RPMI7951 (cell line): ENCODE measurements around the gene GSDME. TPM values are rescaled to one million over a fixed set of nuclear protein-coding genes. Genes with fewer than 3 reads are reported as not detected.

Experiments used
- DNase-seq: peaks from one replicate; pipeline ENCODE4 v3.0.0-alpha.2; 2012; ENCODE audit warnings: low read depth
- total RNA-seq: library from RNA; depleted of rRNA; stranded (reverse); fragments of >200 nt; shearing (Covaris generic); gene quantifications from 2 replicates; pipeline ENCODE4 v1.2.3, GENCODE V29; 2014

The GSDME gene
- total RNA-seq, 1 experiment from 2014 or later = 20.2 TPM

DNA sequence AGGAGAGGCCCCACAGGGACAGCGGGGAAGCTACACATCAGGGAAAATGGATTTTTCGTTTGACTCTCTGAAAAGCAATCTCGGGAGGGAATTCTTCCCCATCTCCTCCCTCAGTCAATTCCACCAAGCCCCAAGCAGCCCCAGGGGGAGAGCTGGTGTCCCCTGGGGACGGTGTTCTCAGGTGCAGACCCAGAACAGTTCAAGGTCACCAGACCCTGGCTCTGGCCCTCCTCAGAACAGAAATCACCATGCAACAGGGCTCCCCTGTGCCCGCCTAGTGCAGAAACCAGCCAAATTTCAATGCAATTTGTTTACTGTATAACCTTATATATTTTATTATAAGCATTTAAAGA, 34.1 kb downstream of the GSDME start:
- DNase-seq = no peak

DNA sequence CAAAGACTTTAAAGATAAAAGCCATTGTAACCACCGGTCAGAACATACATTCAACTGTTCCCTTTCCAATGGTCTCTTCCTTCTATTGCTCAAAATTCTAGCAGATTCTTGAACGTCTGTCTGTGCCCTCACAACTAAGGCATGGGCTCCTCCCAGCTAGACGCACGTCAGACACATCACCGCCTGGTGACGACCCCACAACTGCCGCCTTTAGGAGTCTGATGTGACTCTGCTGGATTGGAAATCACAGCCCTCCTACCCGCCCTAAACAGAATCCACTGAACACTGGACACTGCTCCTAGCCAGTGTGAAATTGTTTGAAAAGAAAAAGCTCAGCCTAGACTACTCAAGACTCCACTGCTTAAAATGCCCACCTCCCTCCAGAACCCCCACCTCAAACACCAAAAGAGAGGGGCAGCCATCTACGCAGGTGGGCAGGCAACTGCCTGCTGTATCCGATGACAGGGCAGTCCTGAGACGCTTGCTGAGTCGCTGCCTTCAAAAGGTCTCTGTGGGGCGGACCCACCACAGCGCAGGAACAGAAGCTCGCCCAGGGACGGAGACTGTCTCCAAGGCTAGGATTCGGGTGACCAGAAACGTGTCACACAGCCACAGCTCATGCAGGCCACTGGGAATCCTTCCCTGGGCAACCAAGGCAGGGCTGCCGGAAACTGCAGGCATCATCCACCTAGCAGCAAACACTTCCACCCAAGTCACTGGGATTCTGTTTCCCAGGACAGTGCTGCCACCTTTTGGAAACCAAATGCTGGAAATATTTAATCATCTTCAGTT, 34.7 kb downstream of the GSDME start:
- peak; percentile 37 for DNase-seq

- DNase-seq = peak; percentile 72
Measured at GRCh38 chr7:24721481-24722001, 35.7 kb downstream of the GSDME start.

GRCh38 chr7:24720283-24720682, 37.0 kb downstream of the GSDME start:
- no peak for DNase-seq

GRCh38 chr7:24718977-24719491, 38.2 kb downstream of the GSDME start:
- DNase-seq = no peak

DNA sequence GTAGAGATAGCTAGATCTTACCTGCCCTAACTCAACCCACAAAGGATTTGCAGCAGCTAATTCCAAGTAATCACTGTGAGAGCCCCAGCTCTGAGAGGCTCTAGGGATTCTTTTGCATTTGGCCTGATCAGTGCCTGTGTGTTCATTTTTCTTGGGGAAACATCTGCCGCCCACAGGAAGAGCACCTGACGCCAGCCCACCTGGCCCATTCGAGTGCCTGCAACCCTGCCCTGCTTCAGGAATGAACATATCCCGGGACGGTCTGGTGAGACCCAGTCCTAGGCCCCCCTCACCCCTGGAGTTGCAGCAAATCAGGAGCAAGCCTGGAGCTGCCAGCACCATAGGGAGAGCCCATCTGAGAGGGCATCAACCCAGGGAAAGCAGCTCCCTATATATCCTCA, 38.8 kb downstream of the GSDME start:
- no peak for DNase-seq

- no peak for DNase-seq
Measured at GRCh38 chr7:24717694-24718320, 39.5 kb downstream of the GSDME start.

- DNase-seq = no peak
Measured at GRCh38 chr7:24717247-24717622, 40.0 kb downstream of the GSDME start.

GRCh38 chr7:24716480-24717246, 40.6 kb downstream of the GSDME start:
- DNase-seq = no peak

DNA sequence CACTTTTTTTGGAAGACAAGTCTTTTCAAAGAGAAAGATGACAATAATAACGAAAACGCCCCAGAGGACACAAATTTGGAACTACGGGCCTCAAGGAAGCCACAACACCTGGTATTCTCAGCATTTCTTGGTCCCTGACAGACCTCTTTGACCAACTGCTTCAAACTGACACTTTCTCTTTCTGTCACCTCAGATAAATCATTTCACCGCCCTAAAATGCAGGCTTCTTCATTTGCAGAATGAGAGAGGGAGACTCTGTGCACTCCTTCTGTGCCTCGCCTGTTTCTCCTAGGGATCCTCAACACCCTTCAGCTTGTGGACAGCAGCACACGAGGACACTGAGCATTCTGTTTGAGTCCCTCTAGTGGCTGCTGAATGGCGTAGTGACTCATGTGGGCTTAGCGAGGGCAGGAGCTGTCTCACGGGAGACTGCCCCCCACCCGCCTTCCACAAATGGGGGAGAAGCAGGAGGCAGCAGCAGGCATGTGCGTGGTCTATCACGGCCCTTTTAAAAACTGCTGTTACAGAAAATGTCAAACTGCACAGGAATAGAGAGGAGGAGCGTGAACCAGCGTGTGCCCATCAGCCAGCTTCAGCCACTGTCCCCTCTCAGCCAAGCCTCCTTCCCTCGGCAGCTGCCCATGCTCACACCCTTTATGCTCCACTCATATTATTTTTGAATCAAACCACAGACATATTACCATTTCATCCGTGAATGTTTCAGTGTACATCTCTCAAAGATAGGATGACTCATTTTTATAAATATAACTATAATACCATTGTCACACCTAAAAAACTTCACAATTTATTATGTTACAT, 41.4 kb downstream of the GSDME start:
- peak; percentile 37 for DNase-seq

GRCh38 chr7:24715171-24715570, 42.1 kb downstream of the GSDME start:
- DNase-seq = no peak

DNA sequence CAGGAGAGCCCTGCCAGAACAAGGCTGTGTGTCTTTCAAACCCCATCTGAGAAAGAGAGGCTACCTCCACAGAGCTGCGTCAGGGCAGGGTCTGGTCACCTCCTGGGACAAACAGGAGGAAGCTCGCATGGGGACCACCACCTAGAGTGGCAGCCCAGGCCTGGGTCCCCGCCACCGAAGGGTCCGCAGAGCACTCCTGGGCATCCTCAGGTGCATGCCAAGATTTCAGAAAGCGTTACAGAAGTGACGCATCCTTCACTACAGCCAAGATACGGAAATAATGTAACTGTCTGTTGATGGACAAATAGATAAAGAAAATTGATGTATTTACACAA, 42.6 kb downstream of the GSDME start:
- no peak for DNase-seq

GRCh38 chr7:24713850-24714675, 43.2 kb downstream of the GSDME start:
- DNase-seq = no peak

- DNase-seq = no peak
Measured at GRCh38 chr7:24713039-24713793, 44.0 kb downstream of the GSDME start.

DNA sequence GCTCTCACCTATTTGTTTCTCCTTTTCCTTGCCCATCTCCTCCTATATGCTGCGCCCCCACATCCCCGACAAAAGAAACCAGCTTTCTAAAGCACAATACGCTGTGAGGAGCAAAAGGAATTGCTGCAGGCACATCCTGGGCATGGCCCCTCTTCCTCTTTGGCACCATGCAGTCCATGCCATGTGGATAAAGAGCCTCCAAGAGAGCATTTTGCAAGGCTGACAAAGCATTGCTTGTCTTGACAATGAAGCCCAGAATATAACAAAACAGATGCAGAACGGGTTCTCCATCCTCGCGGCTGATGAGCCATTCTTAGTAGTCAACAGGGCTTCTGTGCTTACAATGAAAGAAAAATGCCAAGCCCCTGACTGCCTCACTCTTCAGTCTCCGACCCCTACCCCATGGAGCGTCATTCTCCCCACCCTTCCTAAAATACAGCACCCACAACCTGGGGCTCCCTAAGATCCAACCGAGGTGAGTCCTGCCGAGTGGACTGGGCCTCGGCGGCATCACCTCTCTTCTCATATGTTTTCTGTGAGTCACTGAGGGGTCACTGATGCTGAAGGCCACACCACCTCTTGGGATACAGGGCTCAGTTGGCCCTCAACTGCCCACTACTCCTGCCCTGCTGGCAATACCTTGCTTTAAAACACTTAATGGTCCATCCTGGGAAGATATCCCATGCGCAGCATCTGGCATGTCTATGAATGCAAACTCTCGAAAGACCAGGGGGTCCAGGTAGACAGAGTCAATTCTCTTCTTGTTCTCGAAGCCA, 47.5 kb downstream of the GSDME start:
- DNase-seq = no peak

GRCh38 chr7:24709051-24709450, 48.2 kb downstream of the GSDME start:
- DNase-seq = no peak

- DNase-seq = no peak
Measured at GRCh38 chr7:24707988-24708615, 49.2 kb downstream of the GSDME start.
